ENCODE data around the gene UQCC5.
A peak's percentile ranks its signal among the peaks of the same experiment; 100 is the strongest.

The UQCC5 gene

DNA sequence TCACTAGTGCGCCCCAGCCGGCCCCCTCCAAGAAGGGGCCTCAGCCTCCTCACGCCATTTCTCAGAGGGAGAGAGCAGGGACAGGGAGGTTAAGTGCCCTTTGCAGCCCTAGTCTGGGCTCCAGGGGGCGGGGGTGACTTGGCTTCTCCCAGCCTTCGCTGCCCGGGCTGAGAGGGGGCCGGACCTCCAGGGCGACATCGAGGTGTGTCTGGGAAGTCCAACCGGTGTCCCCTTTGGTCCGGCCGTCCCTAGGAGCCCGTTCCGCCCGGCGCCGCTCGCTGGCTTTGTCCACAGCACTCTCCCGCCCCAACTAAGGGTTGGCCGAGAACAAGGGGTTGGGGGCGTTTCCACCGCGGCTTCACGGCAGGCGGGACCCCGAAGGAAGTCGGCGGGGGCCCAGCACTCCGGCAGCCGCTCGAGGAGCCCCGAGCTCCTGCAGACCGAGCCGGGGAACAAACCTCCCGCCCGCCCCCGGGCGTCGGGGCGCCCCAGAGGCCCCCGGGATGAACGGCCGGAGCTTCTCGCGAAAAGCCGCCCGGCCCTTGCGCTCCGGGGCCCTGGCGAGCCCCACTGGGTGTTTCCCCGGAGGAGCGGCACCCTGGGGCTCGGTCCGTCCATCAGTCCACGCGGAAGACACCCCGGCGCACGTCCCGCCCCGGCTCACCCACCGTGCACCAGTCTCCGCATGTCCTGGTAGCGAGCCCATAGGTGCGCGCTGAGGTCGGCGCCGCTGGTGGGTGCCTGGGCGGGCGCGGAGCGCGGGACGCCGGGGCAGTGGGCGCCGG is 3.4 kb upstream of the UQCC5 start:
- no peak for DNase-seq (ENCODE audit: extremely low read depth in 1 of 2, low read depth in 1 of 2)

DNA sequence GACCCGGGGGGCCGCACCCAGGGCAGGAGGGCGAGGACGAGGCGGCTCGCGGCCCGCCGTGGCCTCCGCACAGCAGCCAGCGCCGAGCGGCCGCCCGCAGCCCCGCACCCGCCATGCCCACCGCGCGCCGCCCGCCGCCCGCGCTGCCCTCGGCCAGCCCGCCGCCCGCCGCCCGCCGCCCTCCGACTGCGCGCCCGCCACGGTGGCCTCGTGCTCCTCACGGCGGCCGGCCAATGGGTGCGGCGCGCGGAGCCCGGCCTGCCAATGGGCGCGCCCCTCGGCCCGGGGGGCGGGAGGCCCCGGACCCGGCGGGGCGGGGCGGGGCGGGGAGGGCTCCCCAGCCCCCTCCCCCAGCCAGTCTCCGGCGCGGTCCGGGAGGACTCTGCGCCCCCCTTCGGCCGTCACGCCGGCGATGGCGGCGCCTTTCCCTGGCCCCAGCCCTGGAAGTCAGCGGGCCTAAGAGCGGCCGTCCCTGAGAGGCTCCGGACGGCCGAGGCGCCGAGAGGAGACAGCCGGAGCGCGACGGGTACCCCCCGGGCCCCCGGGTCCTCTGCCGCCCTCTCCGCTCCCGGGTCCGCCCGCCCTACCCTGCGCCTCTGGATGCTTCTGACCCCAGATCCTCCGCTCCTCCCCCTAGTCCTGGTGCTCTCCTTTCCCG is 2.7 kb upstream of the UQCC5 start, which contains the start of gene NT5DC2:
Gene NT5DC2 (minus strand): TSS at position 235 of the 658 bp plus-strand sequence. CDS start 120 bp downstream, at position 115.
- peak; percentile 35 to 48 for DNase-seq (ENCODE audit: extremely low read depth in 1 of 2, low read depth in 1 of 2)

GRCh38 chr3:52534281-52535183 is 1.9 kb upstream of the UQCC5 start:
- DNase-seq (ENCODE audit: extremely low read depth in 1 of 2, low read depth in 1 of 2) = no peak

GRCh38 chr3:52535411-52536111 is 844 bp upstream of the UQCC5 start:
- no peak for DNase-seq (ENCODE audit: extremely low read depth in 1 of 2, low read depth in 1 of 2)

DNA sequence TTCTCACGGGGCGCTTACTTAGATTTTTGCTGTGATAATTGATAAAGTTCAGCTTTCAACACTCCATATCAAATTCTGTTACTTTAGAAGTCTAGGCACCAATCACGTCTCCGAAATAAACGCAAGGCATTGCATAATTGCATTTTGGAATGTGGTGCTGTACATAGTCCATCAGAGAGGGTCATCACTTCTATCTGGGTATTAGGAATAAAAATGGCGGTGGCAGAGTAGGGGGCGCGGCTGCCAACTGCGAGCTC is 365 bp upstream of the UQCC5 start:
- DNase-seq (ENCODE audit: extremely low read depth in 1 of 2, low read depth in 1 of 2) = no peak

DNA sequence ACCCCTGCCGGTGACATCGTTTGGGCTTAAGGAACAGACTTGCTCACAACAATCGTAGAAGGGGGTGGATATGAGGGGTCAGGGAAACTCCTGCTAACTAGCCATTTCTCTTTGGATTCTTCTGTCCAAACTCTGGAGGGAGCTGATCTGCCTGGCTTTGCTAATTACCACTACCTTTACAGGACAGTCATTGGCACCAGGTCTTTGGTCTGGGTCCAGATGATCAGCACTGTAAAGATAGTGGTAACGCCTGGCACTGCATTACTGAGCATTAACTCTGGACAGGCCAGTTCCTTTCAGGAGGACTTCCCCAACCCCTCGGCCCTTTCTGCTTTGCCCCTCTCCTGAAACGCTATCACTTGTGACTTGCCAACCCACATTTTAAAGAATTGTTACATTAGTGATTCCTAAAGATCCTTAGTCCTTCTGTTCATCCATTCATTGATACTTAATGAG is 788 bp downstream of the UQCC5 start:
- no peak for DNase-seq (ENCODE audit: extremely low read depth in 1 of 2, low read depth in 1 of 2)

- no peak for DNase-seq (ENCODE audit: extremely low read depth in 1 of 2, low read depth in 1 of 2)
These were observed 1.5 kb downstream of the UQCC5 start for GRCh38 chr3:52537726-52538421.

DNA sequence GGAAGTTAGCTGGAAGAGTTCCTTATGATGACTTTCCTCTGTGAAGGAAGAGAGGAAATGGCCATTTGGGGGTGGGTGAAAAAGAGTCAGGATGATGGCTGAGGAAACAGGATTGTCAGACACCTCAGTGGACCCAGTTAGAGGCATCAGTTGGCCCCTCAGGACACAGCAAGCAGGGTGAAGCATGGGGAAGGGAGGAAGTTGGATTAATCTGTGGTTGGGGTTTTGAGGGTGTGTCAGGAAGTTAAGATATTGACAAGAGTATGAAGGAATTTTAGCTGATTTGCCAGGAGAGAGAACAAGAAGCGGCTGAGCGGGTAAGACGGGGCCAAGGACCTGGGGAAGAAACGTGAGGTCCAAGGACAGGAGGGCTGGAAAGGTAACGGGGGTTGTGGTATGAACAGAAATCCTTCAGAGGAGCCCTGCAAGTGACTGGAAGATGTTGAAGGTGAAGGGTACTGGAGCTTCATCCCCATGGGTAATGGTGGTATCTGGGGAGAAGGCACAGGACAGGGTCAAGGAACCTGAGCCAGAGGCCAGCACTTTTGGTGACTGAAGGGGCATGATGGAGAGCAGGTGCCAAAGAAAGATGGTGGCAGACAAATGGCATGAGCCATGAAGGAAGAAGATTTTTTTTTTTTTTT is 2.7 kb downstream of the UQCC5 start:
- no peak for DNase-seq (ENCODE audit: extremely low read depth in 1 of 2, low read depth in 1 of 2)

- no peak for DNase-seq (ENCODE audit: extremely low read depth in 1 of 2, low read depth in 1 of 2)
These were observed 4.6 kb downstream of the UQCC5 start for GRCh38 chr3:52541050-52541449.

- no peak for DNase-seq (ENCODE audit: extremely low read depth in 1 of 2, low read depth in 1 of 2)
These were observed 8.5 kb downstream of the UQCC5 start for GRCh38 chr3:52544937-52545336.

DNA sequence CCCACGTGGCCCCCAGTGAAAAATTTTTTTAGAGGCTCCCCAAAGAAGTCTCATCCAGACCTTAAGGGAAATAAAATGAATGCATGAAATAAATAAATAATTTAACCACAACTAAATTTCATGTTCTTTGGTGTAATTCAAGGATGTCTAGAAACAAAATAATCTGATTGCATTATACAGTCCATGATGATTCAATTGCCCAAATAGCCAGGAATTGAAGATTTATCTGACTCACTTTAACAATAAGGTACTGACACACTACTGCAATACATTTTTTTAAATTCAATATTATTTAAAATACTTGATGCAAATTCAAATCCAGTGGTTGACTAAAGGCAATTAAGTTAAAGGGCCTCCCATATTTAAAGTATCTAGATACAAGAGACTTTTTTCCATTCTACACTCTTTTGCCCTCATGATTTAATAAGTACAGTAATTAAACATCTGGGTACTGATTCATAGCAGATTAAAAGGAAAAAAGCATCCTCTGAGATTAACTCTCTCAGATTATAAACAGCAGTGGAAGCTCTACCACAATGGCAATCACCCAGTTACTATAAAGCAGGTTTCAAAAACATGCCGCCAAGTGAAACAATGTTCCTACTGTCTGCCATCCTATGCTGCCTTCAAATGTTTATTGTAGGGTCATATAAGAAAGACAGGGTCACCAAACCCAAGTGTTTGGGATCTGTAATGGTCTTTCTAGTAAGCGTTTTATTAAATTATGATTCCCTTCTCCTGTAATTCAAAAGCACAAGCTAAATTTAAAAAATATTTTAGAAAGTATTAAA is 9.9 kb downstream of the UQCC5 start:
- no peak for DNase-seq (ENCODE audit: extremely low read depth in 1 of 2, low read depth in 1 of 2)

GRCh38 chr3:52547143-52547542 is 10.7 kb downstream of the UQCC5 start:
- DNase-seq (ENCODE audit: extremely low read depth in 1 of 2, low read depth in 1 of 2) = no peak

DNA sequence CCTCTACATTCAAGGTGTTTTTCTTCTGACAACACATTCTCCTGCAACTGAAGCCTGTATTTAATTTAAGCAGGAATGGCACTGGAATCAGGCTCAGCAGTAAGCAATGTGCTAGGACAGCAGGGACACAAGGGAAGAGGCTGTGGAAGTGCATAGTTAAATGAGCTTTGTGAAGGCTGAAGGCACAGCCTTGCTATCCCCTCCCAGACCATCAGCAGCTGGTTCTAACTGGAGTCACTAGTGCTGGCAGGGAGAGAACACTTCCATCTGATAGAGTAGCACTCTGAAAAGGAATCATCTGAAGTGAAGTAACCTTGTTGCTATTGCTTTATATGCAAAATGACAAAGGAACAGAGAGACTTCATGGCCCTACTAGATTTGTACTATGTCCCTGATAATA is 14.7 kb downstream of the UQCC5 start:
- no peak for DNase-seq (ENCODE audit: extremely low read depth in 1 of 2, low read depth in 1 of 2)

DNA sequence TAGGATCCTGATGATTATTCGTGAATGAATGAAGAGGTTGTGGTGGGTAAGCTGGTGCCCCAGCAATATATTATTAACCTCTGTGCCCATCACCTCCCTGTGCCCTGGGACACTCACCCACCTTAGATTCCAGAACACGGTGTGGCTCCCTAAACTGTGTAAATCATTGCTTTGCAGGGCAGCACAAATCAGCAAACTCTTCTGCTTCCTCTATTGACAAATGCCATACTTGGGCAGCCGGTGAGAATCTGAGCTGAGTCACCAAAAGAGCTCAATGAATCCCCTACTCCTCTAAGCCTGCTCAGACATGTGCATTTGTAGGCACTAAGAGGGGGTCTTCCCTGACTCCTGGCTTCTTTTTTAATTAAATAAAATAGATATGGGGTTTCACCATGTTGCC is 15.7 kb downstream of the UQCC5 start:
- DNase-seq (ENCODE audit: extremely low read depth in 1 of 2, low read depth in 1 of 2) = no peak

DNA sequence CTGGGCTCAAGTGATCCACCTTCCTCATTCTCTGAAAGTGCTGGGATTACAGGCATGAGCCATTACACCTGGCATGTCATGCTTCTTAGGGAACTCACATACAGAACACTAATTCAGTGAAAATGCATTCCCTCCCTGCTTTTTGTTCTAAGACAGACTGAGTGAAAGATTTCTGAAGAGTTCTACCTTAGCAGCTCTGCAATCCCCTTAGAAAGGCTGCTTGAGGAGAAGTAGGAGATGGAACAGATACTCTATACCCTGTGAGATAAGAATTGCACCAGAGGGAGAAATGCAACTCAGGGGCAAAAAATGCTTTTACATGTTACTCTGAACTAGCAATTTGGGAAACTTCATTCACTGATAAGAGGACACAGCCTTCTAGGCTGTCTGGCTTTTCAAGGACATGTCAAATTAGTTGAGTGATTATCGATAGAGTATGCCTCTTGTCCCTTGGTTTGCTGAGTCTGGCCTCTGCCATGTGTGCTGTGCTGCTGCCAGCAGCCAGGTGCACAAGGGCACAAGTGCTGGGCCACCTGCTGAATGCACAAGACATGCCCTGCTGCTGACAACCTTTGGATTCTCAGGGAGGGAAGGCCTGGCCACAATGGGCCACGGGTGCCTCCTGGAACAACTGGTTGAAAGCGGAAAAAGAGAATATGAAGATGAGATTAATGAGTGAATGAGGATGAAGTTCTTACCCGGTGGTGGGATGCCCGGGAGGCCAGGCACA is 17.8 kb downstream of the UQCC5 start:
- DNase-seq (ENCODE audit: extremely low read depth in 1 of 2, low read depth in 1 of 2) = no peak

- DNase-seq (ENCODE audit: extremely low read depth in 1 of 2, low read depth in 1 of 2) = no peak
These were observed 18.7 kb downstream of the UQCC5 start for GRCh38 chr3:52555056-52555455.

DNA sequence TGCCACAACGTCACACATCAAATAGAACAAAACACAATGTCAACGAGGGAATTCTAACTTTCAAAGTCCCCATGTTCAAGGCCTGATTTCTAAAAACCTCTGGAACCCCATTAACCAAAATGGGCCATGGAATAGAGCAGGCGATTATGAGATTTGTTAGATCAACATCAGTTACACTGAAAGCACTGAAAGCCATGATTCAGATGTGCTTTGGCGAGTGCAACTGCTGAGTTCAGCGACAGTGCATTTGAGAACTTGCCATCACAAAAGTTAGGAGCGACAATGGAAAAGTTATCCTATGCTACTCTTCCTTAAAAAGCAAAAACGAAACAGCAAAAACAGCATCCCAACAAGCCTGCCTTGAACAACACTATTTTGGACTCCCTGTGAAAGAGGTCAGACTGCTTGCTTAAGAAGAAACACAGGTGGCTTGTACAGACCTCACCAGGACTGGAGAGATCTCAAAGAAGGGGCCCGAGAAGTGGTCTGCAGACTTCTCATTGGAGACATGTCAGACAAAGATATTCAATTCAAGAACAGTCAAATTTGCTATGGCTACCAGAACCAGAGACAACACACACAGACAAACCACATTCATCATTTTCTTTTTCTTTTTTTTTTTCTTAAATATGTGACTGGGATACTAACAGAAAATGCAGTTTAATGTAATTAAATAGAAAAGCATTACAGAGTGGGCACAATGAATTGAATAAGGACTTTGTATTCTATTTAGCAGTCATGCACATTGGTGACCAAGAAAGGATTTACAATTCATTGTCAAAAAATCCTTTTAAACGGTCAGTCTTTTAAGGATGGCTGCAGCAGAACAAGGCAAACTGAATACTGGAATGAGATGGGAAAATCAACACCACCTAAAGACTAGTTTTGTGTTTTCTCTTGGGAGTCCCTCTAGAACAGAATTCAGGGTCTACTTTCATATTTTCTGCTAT is 20.9 kb downstream of the UQCC5 start:
- DNase-seq (ENCODE audit: extremely low read depth in 1 of 2, low read depth in 1 of 2) = no peak
